ENCODE results near the gene SLC25A36. TPM values are rescaled to one million over a fixed set of nuclear protein-coding genes. Genes with fewer than 3 reads are reported as not detected.
A peak's percentile ranks its signal among the peaks of the same experiment; 100 is the strongest.

The SLC25A36 gene
- total RNA-seq, 6 donors from 2014 or later: 49.2 to 172 (median 81.8) TPM

GRCh38 chr3:140954576-140954975 lies 12.9 kb downstream of the SLC25A36 start:
- H3K27ac ChIP-seq: peak overlapping the region in 2 of 4 donors; percentile 1 to 5
- H3K9me3 ChIP-seq: no peaks in the 10 kb centered on the region
- no peak for DNase-seq
- H3K4me3 ChIP-seq: no peak overlapping the region
- peaks cover 13 to 73% (median 45%) of the 10 kb centered on the region in 4 donors for H3K4me1 ChIP-seq
- TF ChIP-seq EP300 (IDR thresholded peaks at IDR 0.05) (no peak), POLR2AphosphoS5 (IDR thresholded peaks at IDR 0.05) (no peak), POLR2A (IDR thresholded peaks at IDR 0.05) (no peak)
- TF ChIP-seq, protein P1, sequence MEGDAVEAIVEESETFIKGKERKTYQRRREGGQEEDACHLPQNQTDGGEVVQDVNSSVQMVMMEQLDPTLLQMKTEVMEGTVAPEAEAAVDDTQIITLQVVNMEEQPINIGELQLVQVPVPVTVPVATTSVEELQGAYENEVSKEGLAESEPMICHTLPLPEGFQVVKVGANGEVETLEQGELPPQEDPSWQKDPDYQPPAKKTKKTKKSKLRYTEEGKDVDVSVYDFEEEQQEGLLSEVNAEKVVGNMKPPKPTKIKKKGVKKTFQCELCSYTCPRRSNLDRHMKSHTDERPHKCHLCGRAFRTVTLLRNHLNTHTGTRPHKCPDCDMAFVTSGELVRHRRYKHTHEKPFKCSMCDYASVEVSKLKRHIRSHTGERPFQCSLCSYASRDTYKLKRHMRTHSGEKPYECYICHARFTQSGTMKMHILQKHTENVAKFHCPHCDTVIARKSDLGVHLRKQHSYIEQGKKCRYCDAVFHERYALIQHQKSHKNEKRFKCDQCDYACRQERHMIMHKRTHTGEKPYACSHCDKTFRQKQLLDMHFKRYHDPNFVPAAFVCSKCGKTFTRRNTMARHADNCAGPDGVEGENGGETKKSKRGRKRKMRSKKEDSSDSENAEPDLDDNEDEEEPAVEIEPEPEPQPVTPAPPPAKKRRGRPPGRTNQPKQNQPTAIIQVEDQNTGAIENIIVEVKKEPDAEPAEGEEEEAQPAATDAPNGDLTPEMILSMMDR (IDR thresholded peaks at IDR 0.05): no peak
- H3K36me3 ChIP-seq: peaks cover 0 to 13% (median 0%) of the 10 kb centered on the region in 4 donors
- 54 to 61% methylated on average over 2 of the region's 2 CpGs for WGBS, 2 donors
- no peak for ATAC-seq (ENCODE audit: low FRiP score in 2 of 2)
- H3K27me3 ChIP-seq: no peaks in the 10 kb centered on the region

- no peaks in the 10 kb centered on the region for H3K27me3 ChIP-seq
- TF ChIP-seq POLR2A (IDR thresholded peaks at IDR 0.05) (no peak), POLR2AphosphoS5 (IDR thresholded peaks at IDR 0.05) (no peak), EP300 (IDR thresholded peaks at IDR 0.05) (no peak)
- TF ChIP-seq, protein P1 (IDR thresholded peaks at IDR 0.05): no peak
- ATAC-seq (ENCODE audit: low FRiP score in 2 of 2) (no peak), DNase-seq (no peak)
- peak overlapping the region in 2 of 4 donors; percentile 29 to 30 for H3K27ac ChIP-seq
- H3K4me3 ChIP-seq: no peak overlapping the region
- no peaks in the 10 kb centered on the region for H3K9me3 ChIP-seq
- H3K4me1 ChIP-seq: peaks cover 13 to 63% (median 38%) of the 10 kb centered on the region in 4 donors
- H3K36me3 ChIP-seq: peaks cover 0 to 24% (median 2%) of the 10 kb centered on the region in 4 donors
- WGBS, 2 donors: 82 to 84% methylated on average over 3 of the region's 3 CpGs
These were observed 14.0 kb downstream of the SLC25A36 start for GRCh38 chr3:140955645-140956044.

- H3K4me1 ChIP-seq: peaks cover 13 to 57% (median 31%) of the 10 kb centered on the region in 4 donors
- ATAC-seq (ENCODE audit: low FRiP score in 2 of 2): no peak
- DNase-seq: no peak
- H3K9me3 ChIP-seq: no peaks in the 10 kb centered on the region
- H3K4me3 ChIP-seq: no peak overlapping the region
- TF ChIP-seq EP300 (IDR thresholded peaks at IDR 0.05) (no peak), POLR2AphosphoS5 (IDR thresholded peaks at IDR 0.05) (no peak), POLR2A (IDR thresholded peaks at IDR 0.05) (no peak)
- TF ChIP-seq, protein P1 (IDR thresholded peaks at IDR 0.05): no peak
- peak overlapping the region in 2 of 4 donors; percentile 29 to 30 for H3K27ac ChIP-seq
- H3K27me3 ChIP-seq: no peaks in the 10 kb centered on the region
- WGBS, 2 donors: 62 to 82% methylated on average over 5 of the region's 5 CpGs
- H3K36me3 ChIP-seq: peaks cover 0 to 24% (median 3%) of the 10 kb centered on the region in 4 donors
These were observed 14.6 kb downstream of the SLC25A36 start for GRCh38 chr3:140956058-140956835.

GRCh38 chr3:140972833-140973232 lies 31.2 kb downstream of the SLC25A36 start:
- H3K27ac ChIP-seq: no peak overlapping the region
- no peaks in the 10 kb centered on the region for H3K4me1 ChIP-seq
- DNase-seq: no peak
- H3K27me3 ChIP-seq: no peaks in the 10 kb centered on the region
- TF ChIP-seq EP300 (IDR thresholded peaks at IDR 0.05) (no peak), POLR2AphosphoS5 (IDR thresholded peaks at IDR 0.05) (no peak), POLR2A (IDR thresholded peaks at IDR 0.05) (no peak)
- TF ChIP-seq, protein P1 (IDR thresholded peaks at IDR 0.05): peak in 3 of 6 experiments; percentile 7 to 29 (median 21)
- peaks cover 0 to 23% (median 13%) of the 10 kb centered on the region in 4 donors for H3K36me3 ChIP-seq
- no peaks in the 10 kb centered on the region for H3K9me3 ChIP-seq
- no peak for ATAC-seq (ENCODE audit: low FRiP score in 2 of 2)
- H3K4me3 ChIP-seq: no peak overlapping the region
